ENCODE measurements around the gene XRCC6.
"Not testable (repeated sequence)": the region's sequence is repeated elsewhere in the genome, so short reads cannot be mapped to it uniquely, and the experiment has no call there.

Gene XRCC6

GRCh38 chr22:41621099-41621910 is at the start of gene XRCC6:
XRCC6 (plus strand) TSS chr22:41621295; CDS start chr22:41622005, 710 bp downstream.
- DNase-seq (ENCODE audit: low read depth): peak; percentile 99

- DNase-seq (ENCODE audit: low read depth): no peak
These were observed 49.3 kb upstream of the XRCC6 start for GRCh38 chr22:41571786-41572185.

GRCh38 chr22:41572305-41572704 is 48.8 kb upstream of the XRCC6 start:
- DNase-seq (ENCODE audit: low read depth): not testable (repeated sequence)

- no peak for DNase-seq (ENCODE audit: low read depth)
These were observed 47.4 kb upstream of the XRCC6 start for GRCh38 chr22:41573677-41574076.

GRCh38 chr22:41574847-41575381 is 46.2 kb upstream of the XRCC6 start:
- DNase-seq (ENCODE audit: low read depth): no peak

- no peak for DNase-seq (ENCODE audit: low read depth)
These were observed 45.6 kb upstream of the XRCC6 start for GRCh38 chr22:41575533-41575932.

GRCh38 chr22:41576877-41577276 is 44.2 kb upstream of the XRCC6 start:
- peak; percentile 24 for DNase-seq (ENCODE audit: low read depth)

- no peak for DNase-seq (ENCODE audit: low read depth)
These were observed 43.0 kb upstream of the XRCC6 start for GRCh38 chr22:41578114-41578513.

GRCh38 chr22:41578818-41579217 is 42.3 kb upstream of the XRCC6 start:
- DNase-seq (ENCODE audit: low read depth): no peak

- DNase-seq (ENCODE audit: low read depth): no peak
These were observed 41.6 kb upstream of the XRCC6 start for GRCh38 chr22:41579297-41579996.

- DNase-seq (ENCODE audit: low read depth): no peak
These were observed 41.1 kb upstream of the XRCC6 start for GRCh38 chr22:41579997-41580355.

- DNase-seq (ENCODE audit: low read depth): no peak
These were observed 38.4 kb upstream of the XRCC6 start for GRCh38 chr22:41582694-41583093.

GRCh38 chr22:41584881-41585280 is 36.2 kb upstream of the XRCC6 start:
- DNase-seq (ENCODE audit: low read depth): no peak

GRCh38 chr22:41585898-41586297 is 35.2 kb upstream of the XRCC6 start:
- no peak for DNase-seq (ENCODE audit: low read depth)

- DNase-seq (ENCODE audit: low read depth): no peak
These were observed 33.8 kb upstream of the XRCC6 start for GRCh38 chr22:41587347-41587723.

GRCh38 chr22:41589391-41590241 is 31.5 kb upstream of the XRCC6 start, which contains the start of gene PMM1:
PMM1 (minus strand) TSS chr22:41589840; CDS start chr22:41589805, 35 bp downstream.
- peak; percentile 100 for DNase-seq (ENCODE audit: low read depth)

- not testable (repeated sequence) for DNase-seq (ENCODE audit: low read depth)
These were observed 27.6 kb upstream of the XRCC6 start for GRCh38 chr22:41593336-41593960.

- no peak for DNase-seq (ENCODE audit: low read depth)
These were observed 25.4 kb upstream of the XRCC6 start for GRCh38 chr22:41595703-41596102.

- DNase-seq (ENCODE audit: low read depth): peak; percentile 39
These were observed 24.1 kb upstream of the XRCC6 start for GRCh38 chr22:41596776-41597634.

GRCh38 chr22:41597635-41597953 is 23.5 kb upstream of the XRCC6 start:
- DNase-seq (ENCODE audit: low read depth): no peak

GRCh38 chr22:41598081-41598480 is 23.0 kb upstream of the XRCC6 start:
- DNase-seq (ENCODE audit: low read depth): no peak

Data from activated T-cell treated with anti-CD3 and anti-CD28 coated beads for 48 hours (primary cell).